Fibroblast of skin of scalp (primary cell): ENCODE data around the gene SUGCT.

ENCODE experiments used
- DNase-seq: peaks from one replicate; pipeline ENCODE4 v3.0.0-alpha.2; 2013

The SUGCT gene

GRCh38 chr7:40796723-40797122, 661.9 kb downstream of the SUGCT start:
- no peak for DNase-seq

- DNase-seq: no peak
These were observed 663.8 kb downstream of the SUGCT start for GRCh38 chr7:40798613-40799012.

- DNase-seq: peak; percentile 56
These were observed 664.9 kb downstream of the SUGCT start for GRCh38 chr7:40799493-40800403.

- no peak for DNase-seq
These were observed 666.0 kb downstream of the SUGCT start for GRCh38 chr7:40800771-40801170.

GRCh38 chr7:40802497-40802896, 667.7 kb downstream of the SUGCT start:
- no peak for DNase-seq

- peak; percentile 90 for DNase-seq
These were observed 669.8 kb downstream of the SUGCT start for GRCh38 chr7:40804477-40805215.

- DNase-seq: peak; percentile 88
These were observed 670.6 kb downstream of the SUGCT start for GRCh38 chr7:40805361-40805760.

- DNase-seq: peak; percentile 100
These were observed 673.7 kb downstream of the SUGCT start for GRCh38 chr7:40808378-40808942.

GRCh38 chr7:40810274-40810673, 675.5 kb downstream of the SUGCT start:
- DNase-seq: peak; percentile 70

- DNase-seq: no peak
These were observed 676.9 kb downstream of the SUGCT start for GRCh38 chr7:40811666-40812065.

GRCh38 chr7:40815022-40815421, 680.2 kb downstream of the SUGCT start:
- DNase-seq: no peak

- peak; percentile 90 for DNase-seq
These were observed 680.7 kb downstream of the SUGCT start for GRCh38 chr7:40815512-40815911.

- DNase-seq: peak; percentile 66
These were observed 688.1 kb downstream of the SUGCT start for GRCh38 chr7:40822861-40823260.

GRCh38 chr7:40824461-40824860, 689.7 kb downstream of the SUGCT start:
- no peak for DNase-seq

- DNase-seq: peak; percentile 76
These were observed 691.8 kb downstream of the SUGCT start for GRCh38 chr7:40826411-40827221.

- peak; percentile 89 for DNase-seq
These were observed 692.6 kb downstream of the SUGCT start for GRCh38 chr7:40827222-40828085.

GRCh38 chr7:40828686-40829600, 694.1 kb downstream of the SUGCT start:
- DNase-seq: no peak

GRCh38 chr7:40833191-40833887, 698.5 kb downstream of the SUGCT start:
- DNase-seq: no peak

- peak; percentile 61 for DNase-seq
These were observed 699.1 kb downstream of the SUGCT start for GRCh38 chr7:40833888-40834234.

GRCh38 chr7:40836218-40836617, 701.4 kb downstream of the SUGCT start:
- DNase-seq: no peak
